Testis (tissue), 3 donors: ENCODE measurements around the gene NUDT5. TPM values are rescaled to one million over a fixed set of nuclear protein-coding genes. Genes with fewer than 3 reads are reported as not detected.
"Not testable (repeated sequence)": the region's sequence is repeated elsewhere in the genome, so short reads cannot be mapped to it uniquely, and the experiment has no call there.

Source experiments
- DNase-seq: peaks from one replicate; pipeline ENCODE4 v3.0.0-alpha.2; 2019
- H3K27ac ChIP-seq, 2 donors: fragments of 200-600 bp; sonication (generic); one replicate each; pipeline ENCODE4 v1.5.1; 2019
- H3K27me3 ChIP-seq: fragments of 200-600 bp; sonication (generic); one replicate; pipeline ENCODE4 v1.5.1; 2019
- H3K36me3 ChIP-seq: fragments of 200-600 bp; sonication (generic); one replicate; pipeline ENCODE4 v1.5.1; 2017; ENCODE audit warnings: low read depth; ENCODE audit errors: missing control alignments
- H3K4me1 ChIP-seq: fragments of 200-600 bp; sonication (generic); one replicate; pipeline ENCODE4 v1.5.1; 2019
- H3K4me3 ChIP-seq, 2 donors: fragments of 200-600 bp; sonication (generic); one replicate each; pipeline ENCODE4 v1.5.1; 2017 to 2019
- H3K9me3 ChIP-seq: fragments of 200-600 bp; sonication (generic); one replicate; pipeline ENCODE4 v1.5.1; 2017
- CTCF ChIP-seq, 3 experiments: fragments of 450-650 bp in 2 of 3; fragments of 200-600 bp in 1 of 3; sonication (generic) in 1 of 3; IDR thresholded peaks; one replicate each; pipeline ENCODE4 v1.5.1; 2016 to 2019; ENCODE audit warnings: antibody characterized with exemption in 3 of 3, mild to moderate bottlenecking in 2 of 3, moderate library complexity in 1 of 3
- POLR2A ChIP-seq: fragments of 450-650 bp; IDR thresholded peaks from one replicate; pipeline ENCODE4 v1.6.1; 2017; ENCODE audit warnings: antibody characterized with exemption, mild to moderate bottlenecking, moderate library complexity
- WGBS, 2 donors: methylation state at CpG; one replicate each; pipeline ENCODE4 v1.1.5; 2018; 5-methylcytosine and 5-hydroxymethylcytosine counted together
- intact Hi-C: fragments of 100-400 bp; cut with DNase I; formaldehyde crosslinking; loops from one replicate; pipeline ENCODE4 v1.15.1; 2023; ENCODE audit warnings: low total_unique reads
- polyA plus RNA-seq: library from polyadenylated mRNA; stranded (reverse); fragments of 350-450 nt; fragmentation: Illumina TruSeq; extraction: RNeasy Lipid Tissue Mini Kit (QIAGEN cat#74804); gene quantifications from one replicate; pipeline ENCODE4 v1.2.3, GENCODE V29; 2014; ENCODE audit warnings: low read depth, low replicate concordance; ENCODE audit not compliant: insufficient read depth
- total RNA-seq, 2 donors: library from RNA; depleted of rRNA; stranded (reverse); fragments of >200 nt; gene quantifications; one replicate each; pipeline ENCODE4 v1.2.3, GENCODE V29; 2016

The NUDT5 gene
- total and polyA plus RNA-seq, 3 donors from 2014 or later, result 22.0 to 26.5 (median 25.9) TPM

GRCh38 chr10:12237265-12238220, 41.9 kb upstream of the NUDT5 start:
- H3K27me3 ChIP-seq, result no peaks in the 10 kb centered on the region
- TF ChIP-seq CTCF (IDR thresholded peaks at IDR 0.05), result no peak
- TF ChIP-seq POLR2A, result no peak
- H3K9me3 ChIP-seq, result no peaks in the 10 kb centered on the region
- peaks cover 21% of the 10 kb centered on the region for H3K4me1 ChIP-seq
- DNase-seq, result no peak
- intact Hi-C loops, result no loop called here
- H3K36me3 ChIP-seq, result no peaks in the 10 kb centered on the region
- H3K4me3 ChIP-seq, result no peak overlapping the region
- H3K27ac ChIP-seq, result no peak overlapping the region
- 94 to 95% methylated on average over 13 of the region's 13 CpGs for WGBS, 2 donors

- no peaks in the 10 kb centered on the region for H3K27me3 ChIP-seq
- no peak overlapping the region for H3K4me3 ChIP-seq
- 59 to 71% methylated on average over 4 of the region's 4 CpGs for WGBS, 2 donors
- peak overlapping the region in 1 of 2 donors; percentile 4 for H3K27ac ChIP-seq
- no peak for DNase-seq
- TF ChIP-seq CTCF (IDR thresholded peaks at IDR 0.05) (no peak), POLR2A (no peak)
- intact Hi-C loops, result no loop called here
- H3K4me1 ChIP-seq, result peaks cover 4% of the 10 kb centered on the region
- no peaks in the 10 kb centered on the region for H3K9me3 ChIP-seq
- H3K36me3 ChIP-seq, result no peaks in the 10 kb centered on the region
These were observed 40.1 kb upstream of the NUDT5 start for GRCh38 chr10:12235796-12236195.

GRCh38 chr10:12235116-12235694, 39.5 kb upstream of the NUDT5 start:
- intact Hi-C loops, result no loop called here
- Histone ChIP-seq H3K36me3 (no peaks in the 10 kb centered on the region), H3K4me1 (no peaks in the 10 kb centered on the region), H3K27me3 (no peaks in the 10 kb centered on the region), H3K4me3 (no peak overlapping the region), H3K27ac (peak overlapping the region in 1 of 2 donors; percentile 4), H3K9me3 (no peaks in the 10 kb centered on the region)
- DNase-seq, result no peak
- no peak for TF ChIP-seq POLR2A
- no peak for TF ChIP-seq CTCF (IDR thresholded peaks at IDR 0.05)
- 66 to 67% methylated on average over 3 of the region's 3 CpGs for whole genome bisulfite sequencing, 2 donors

- H3K36me3 ChIP-seq, H3K9me3 ChIP-seq, DNase-seq, intact Hi-C loops, H3K4me3 ChIP-seq, H3K27me3 ChIP-seq, H3K4me1 ChIP-seq: not testable (repeated sequence)
- H3K27ac ChIP-seq, result peak overlapping the region in 1 of 2 donors; percentile 4
- WGBS, 2 donors, result 94 to 97% methylated on average over 5 of the region's 5 CpGs
These were observed 39.0 kb upstream of the NUDT5 start for GRCh38 chr10:12234687-12235086.

- Histone ChIP-seq H3K36me3 (no peaks in the 10 kb centered on the region), H3K4me3 (no peak overlapping the region), H3K4me1 (peaks cover 10% of the 10 kb centered on the region), H3K27ac (no peak overlapping the region), H3K9me3 (no peaks in the 10 kb centered on the region), H3K27me3 (no peaks in the 10 kb centered on the region)
- 91 to 93% methylated on average over 11 of the region's 11 CpGs for WGBS, 2 donors
- TF ChIP-seq POLR2A, result no peak
- TF ChIP-seq CTCF (IDR thresholded peaks at IDR 0.05), result no peak
- intact Hi-C loops, result no loop called here
- DNase-seq, result no peak
These were observed 33.2 kb upstream of the NUDT5 start for GRCh38 chr10:12228851-12229250.

- H3K4me1 ChIP-seq, H3K27me3 ChIP-seq, intact Hi-C loops, H3K9me3 ChIP-seq, H3K4me3 ChIP-seq, H3K27ac ChIP-seq, H3K36me3 ChIP-seq, DNase-seq: not testable (repeated sequence)
- WGBS, 2 donors, result 75 to 85% methylated on average over 4 to 17 of the region's 28 CpGs
These were observed 30.7 kb upstream of the NUDT5 start for GRCh38 chr10:12226438-12226837.
